IPS-NIHi11 (cell line): ENCODE results near the gene RPL32.
A peak's percentile ranks its signal among the peaks of the same experiment; 100 is the strongest.
"Not testable (repeated sequence)": the region's sequence is repeated elsewhere in the genome, so short reads cannot be mapped to it uniquely, and the experiment has no call there.

Experiments
- DNase-seq: peaks from one replicate; pipeline ENCODE4 v3.0.0; 2012; ENCODE audit warnings: mixed read lengths, low spot score

Gene RPL32

GRCh38 chr3:12808587-12808986 lies 32.8 kb downstream of the RPL32 start:
- no peak for DNase-seq

DNA sequence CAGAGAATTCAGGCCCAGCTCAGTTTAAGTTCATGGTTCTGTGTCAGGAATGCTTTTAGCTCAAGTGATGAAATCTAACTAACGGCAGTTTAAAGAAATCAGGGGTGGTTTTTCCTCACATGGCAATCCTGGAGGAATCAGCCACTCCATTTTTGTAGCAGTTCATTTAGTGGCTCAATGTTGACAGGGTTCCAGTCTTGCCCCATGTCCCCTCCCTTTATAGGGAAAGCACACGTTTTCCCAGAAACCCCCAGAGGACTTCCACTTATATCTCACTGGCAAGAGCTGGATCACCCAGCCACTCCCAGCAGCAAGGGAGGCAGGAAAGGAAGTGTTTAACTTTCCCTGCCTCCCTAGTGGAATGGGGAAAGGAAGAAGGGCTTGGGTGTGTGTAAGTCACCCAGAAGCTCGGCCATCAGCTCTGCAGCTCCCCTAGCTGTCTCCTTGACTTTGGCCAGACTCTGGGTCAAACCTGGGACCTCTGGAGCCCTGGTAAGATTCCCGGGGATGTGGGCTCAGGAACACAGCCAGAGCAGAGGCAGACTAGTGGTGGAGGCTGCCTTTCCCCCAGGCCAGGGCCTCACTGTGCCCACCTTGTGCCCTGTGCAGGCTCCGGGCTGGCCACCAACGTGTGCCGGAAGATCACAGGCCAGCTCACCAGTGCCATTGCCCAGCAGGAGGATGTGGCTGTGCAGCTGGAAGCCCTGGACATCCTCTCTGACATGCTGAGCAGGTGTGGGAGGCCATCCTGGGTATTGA lies 33.6 kb downstream of the RPL32 start:
- DNase-seq = no peak

- no peak for DNase-seq
Observed at GRCh38 chr3:12807066-12807465, 34.3 kb downstream of the RPL32 start.

- DNase-seq = no peak
Observed at GRCh38 chr3:12803371-12803770, 38.0 kb downstream of the RPL32 start.

DNA sequence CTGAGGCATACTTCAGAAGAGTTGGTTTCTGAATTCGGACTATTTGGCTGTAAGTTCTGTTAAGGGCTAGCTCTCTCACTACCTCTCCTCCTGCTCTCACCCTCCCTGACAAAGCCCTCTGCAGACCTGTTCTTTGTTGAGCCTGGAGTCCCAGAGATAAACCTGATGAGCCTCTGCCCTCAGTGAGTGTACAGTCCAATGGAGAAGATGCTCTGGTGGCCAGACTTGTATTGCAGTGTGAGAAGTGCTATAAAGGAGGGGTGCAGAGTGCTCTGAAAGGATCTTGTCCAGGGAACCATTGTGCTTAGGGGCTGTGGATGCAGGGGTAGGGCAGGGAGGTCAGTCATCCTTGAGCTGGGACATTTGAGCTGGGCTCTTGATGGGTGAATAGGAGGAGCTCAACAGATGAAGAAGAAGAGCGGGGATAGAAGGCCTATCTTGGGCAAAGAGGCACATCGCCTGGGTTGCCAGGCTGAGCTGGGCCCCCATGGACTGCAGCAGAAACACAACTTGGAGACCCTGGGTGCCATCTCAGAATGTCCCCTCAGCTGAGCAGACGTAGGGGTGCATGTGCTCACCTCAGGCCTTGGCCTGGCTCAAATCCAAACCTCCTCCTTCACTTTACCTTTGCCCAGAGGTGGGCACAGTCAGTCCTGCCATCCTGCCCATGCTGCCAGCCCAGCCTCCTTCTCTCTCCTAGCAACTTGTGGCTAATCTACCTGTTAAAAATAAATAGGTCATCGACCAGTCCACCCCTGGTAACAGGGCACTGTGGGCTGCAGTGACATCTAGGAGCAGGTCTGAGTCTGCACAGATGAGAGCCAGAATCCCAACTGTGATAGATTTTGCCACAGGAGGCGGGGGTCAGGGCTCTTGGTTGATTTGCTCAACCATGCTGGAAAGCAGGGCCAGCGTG lies 41.6 kb downstream of the RPL32 start:
- DNase-seq = no peak

DNA sequence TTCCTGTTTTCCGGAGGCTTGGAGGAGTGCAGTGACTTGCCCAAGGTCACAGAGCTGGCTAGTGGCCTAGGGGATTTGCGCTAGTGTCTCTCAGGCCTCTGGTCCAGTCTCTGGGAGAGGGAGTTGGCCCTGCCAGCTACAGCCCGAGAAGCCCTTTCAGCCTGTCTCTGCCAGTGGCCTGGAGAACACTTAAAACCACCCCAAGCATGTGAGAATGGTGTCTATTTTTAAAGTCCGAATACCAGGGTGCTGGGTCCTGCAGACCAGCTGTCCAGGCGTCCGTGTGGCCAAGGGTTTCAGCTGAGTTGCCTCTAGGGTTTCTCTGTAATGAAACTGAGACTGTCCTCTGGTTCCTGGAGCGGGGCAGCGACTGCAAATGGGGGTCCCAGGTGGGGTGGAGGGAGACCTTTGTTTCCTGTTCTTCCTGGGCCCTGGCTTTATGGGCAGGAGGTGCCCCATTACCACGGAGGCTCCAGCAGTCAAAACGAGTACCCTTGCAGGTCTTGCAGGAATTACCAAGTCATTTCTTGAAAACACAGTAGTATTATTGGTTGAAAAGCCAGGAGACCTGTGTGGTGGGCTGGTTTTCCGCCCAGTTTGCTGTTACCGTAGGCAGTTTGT lies 42.7 kb downstream of the RPL32 start:
- DNase-seq = no peak

DNA sequence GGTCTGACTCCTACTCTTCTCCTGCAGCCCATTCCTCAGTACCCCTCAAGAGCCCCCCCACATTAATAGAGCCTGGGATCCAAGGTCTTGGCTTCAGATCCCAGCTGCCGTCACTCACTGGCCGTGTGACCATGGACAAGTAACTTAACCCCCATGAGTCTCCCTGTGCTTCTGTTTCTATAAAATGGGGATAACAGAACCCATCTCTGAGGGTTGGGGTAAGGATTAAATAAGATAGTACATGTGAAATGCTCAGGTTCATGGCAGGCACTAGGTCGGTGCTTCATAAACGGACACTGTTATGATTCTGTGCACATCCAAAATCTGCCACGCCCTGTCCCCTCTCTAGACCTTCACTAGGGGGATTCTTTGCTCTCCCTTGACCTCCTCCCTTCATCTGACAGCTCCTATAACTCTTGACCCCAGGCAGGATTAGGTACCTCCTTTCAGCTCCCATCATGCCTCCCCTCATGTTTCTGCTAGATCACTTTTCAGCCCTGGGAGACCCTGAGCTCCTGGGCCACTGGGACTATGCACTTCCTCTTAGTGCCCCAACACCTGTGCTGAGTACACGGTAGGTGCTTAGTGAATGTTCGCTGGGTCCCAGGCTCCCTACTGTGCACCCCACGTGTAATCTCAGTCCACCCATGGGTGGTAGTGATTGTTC lies 43.3 kb downstream of the RPL32 start:
- DNase-seq = no peak

DNA sequence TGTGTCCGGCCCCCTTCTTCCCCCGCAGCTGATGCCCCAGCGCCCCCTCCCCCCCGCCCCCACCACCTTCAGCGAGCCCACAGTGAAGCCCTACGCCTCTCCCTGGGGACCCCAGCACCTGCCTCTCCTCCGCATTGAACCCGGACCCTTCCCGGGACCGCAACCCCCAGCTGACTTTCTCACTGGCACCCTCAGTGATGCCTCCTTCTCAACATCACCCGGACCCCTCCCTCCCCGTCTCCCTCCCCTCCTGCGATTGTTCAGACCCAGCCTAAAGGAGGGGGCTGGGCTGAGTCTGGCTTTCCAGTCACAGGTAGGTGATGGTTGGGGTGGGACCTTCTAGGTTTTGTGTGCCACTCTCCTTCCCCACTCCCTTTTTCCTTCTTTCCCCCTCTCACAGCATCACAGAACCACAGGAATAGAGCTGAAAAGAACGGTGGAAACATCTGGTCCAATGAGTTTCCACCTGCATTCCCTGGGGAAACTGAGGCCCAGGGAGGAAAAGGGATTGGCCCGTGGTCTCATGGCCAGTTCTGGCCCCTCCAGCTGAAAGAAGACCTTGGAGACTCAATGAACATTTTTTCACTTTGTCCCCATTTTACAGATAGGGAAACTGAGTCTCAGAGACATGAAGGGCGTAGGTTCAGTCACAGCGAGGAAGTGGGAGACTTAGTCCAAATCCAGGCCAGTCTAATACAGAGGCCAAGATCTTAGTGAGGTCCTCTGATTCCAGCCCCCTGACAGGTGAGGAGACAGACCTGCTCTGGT lies 44.1 kb downstream of the RPL32 start:
- DNase-seq = peak; percentile 27

- DNase-seq = peak; percentile 78
Observed at GRCh38 chr3:12796171-12797123, 44.9 kb downstream of the RPL32 start, which contains the start of gene CAND2. Gene CAND2 (plus strand): TSS chr3:12796680. CDS start chr3:12796721, 41 bp downstream.

DNA sequence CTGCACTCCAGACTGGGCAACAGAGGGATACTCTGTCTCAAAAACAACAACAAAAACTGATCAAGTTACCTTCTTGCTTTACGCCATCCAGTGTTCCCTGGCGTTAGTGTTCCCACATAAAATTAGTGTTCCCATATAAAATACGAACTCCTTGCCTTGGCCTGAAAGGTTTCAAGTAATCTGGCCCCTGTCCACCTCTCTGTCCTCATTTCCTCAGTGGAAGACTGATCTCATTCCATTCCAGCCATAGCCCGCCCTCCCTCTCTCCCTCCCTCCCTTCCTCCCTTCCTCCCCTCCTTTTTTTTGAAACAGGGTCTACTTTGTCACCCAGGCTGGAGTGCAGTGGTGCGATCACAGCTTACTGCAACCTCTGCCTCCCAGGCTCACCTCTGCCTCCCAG lies 47.7 kb downstream of the RPL32 start:
- no peak for DNase-seq

DNA sequence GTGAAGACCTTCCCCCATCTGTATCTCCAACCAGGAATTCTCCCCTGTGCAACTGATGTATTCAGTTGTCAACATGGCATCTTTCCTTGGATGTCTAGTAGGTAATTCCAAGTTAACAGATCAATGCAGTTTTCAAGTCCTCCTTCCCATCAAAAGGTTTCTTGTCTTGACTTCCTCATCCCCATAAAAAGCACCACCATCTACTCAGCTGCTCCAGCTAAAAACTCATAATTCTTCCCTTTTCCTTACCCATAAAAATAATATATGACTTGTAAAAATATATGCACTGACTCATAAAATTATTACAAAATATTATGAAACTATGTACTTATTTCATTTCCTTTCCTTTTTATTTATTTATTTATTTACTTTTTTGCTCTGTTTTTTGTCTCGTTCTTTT lies 49.9 kb downstream of the RPL32 start:
- DNase-seq = no peak

- DNase-seq = not testable (repeated sequence)
Observed at GRCh38 chr3:12787967-12788690, 53.2 kb downstream of the RPL32 start.

DNA sequence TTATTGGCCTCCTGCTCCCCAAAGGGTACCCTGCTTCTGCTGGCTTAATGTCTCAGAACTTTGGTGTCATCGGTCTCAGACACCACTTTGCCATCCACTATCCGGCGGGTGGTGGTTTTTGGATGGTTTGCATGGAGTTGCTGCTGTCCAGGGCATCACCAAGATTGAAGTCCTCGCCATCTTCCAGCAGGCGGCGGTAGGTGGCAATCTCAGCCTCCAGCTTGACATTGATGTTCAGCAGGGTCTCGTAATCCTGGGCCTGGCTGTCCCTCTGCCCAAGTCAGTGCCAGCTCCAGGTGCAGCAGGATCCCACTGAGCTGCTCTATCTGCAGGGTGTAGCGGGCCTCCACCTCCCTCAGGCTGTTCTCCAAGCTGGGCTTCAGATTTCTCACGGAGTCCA lies 54.0 kb downstream of the RPL32 start:
- DNase-seq = peak; percentile 44

DNA sequence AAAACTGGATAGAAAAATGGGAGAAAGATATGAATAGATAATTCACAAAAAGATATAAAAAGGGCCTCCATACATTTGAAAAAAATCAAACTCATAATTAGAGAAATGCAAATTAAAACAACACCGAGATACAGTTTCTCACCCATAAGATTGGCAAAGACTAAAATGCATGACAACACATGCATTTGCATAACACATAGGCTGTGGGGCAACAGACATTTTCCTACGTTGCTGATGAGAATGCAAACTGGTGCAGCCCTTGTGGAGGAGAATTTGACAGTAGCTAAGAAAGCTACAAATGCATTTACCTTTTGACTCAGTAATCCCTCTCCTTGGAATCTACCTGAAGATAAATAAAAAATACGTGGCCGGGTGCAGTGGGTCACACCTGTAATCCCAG lies 56.3 kb downstream of the RPL32 start:
- no peak for DNase-seq
